GM19397 (cell line): ENCODE data around the gene KIAA1328.
"Not testable (repeated sequence)": the region's sequence is repeated elsewhere in the genome, so short reads cannot be mapped to it uniquely, and the experiment has no call there.

Experiments used
- ATAC-seq: cut with Tn5 transposase; IDR thresholded peaks from one replicate; pipeline ENCODE4 v1.9.1; 2021; ENCODE audit warnings: mild to moderate bottlenecking, moderate library complexity; ENCODE audit not compliant: unreplicated experiment

KIAA1328 gene

GRCh38 chr18:37124516-37124915 lies 295.6 kb downstream of the KIAA1328 start:
- ATAC-seq, result no peak

DNA sequence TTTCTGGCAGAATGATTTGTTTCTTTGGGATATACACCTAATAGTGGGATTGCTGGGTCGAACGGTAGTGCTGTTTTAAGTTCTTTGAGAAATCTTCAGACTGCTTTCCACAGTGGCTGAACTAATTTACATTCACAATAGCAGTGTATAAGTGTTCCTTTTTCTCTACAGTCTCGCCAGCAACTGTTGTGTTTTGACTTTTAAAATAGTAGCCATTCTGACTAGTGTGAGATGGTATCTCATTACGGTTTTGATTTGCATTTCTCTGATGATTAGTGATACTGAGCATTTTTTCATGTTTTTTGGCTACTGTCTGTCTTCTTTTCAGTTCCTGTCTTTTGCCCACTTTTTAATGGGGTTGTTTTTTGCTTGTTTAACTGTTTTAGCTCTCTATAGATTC lies 306.2 kb downstream of the KIAA1328 start:
- no peak for ATAC-seq

DNA sequence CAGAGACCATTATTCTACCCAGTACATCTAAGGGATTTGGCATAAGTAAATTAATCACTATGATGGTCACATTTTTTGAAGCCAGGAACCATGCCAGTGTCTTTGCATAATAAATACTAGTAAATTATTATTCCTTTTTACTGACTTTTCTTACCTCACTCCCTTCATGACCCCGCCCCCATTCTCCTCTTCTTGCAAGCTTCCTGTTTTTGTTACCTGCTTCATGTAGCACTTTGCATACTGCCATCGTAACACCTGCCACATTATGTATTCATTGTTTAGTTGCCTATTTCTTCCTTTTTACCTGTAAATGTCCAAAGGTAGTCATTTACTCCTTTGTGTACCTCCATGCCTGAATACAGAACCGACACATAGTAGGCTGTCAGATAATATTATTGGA lies 309.5 kb downstream of the KIAA1328 start:
- ATAC-seq, result no peak

DNA sequence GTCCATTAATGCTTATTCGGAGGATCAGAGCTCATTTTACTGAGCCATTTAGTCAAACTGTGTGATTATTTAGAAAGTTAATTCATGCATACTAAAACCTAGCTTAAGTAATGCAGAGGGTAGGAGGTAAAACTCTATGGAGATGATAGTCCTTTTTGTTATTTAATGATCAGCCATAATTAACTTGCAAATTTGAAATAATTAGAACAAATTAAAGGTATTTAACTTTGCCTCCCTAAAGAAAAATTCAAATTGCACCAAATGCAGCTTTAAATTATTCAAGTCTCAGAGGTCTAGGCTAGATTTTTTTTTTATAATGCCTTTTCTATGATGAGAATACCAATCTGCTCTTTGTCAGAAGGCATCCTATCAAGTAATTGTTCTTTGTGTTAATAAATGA lies 310.9 kb downstream of the KIAA1328 start:
- no peak for ATAC-seq

GRCh38 chr18:37144921-37145320 lies 316.0 kb downstream of the KIAA1328 start:
- ATAC-seq, result no peak

DNA sequence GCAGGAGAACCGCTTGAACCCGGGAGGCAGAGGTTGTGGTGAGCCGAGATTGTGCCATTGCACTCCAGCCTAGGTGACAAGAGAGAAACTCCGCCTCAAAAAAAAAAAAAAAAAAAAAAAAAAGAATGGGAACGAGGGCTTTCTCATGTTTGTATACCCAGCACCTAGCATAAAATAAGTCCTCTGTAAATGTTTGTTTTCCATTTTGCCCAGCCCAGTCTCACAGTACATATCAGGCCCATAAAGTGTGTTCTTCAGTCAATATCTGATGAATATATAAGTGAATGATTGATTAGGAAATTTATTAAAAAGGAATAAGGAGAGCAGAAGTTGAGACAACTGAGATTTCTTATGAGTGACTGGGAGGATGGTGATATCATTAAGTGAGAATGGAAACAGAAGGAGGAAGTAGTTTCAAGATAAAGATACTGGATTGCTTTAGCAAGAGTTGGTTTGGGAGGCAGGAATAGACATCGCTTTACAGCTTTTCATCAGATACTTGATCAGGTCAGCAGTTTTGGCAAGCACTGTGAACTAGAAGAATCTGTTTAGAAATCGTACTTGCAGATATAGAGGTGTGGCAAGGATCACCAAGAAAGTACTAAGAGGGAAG lies 327.5 kb downstream of the KIAA1328 start:
- no peak for ATAC-seq

DNA sequence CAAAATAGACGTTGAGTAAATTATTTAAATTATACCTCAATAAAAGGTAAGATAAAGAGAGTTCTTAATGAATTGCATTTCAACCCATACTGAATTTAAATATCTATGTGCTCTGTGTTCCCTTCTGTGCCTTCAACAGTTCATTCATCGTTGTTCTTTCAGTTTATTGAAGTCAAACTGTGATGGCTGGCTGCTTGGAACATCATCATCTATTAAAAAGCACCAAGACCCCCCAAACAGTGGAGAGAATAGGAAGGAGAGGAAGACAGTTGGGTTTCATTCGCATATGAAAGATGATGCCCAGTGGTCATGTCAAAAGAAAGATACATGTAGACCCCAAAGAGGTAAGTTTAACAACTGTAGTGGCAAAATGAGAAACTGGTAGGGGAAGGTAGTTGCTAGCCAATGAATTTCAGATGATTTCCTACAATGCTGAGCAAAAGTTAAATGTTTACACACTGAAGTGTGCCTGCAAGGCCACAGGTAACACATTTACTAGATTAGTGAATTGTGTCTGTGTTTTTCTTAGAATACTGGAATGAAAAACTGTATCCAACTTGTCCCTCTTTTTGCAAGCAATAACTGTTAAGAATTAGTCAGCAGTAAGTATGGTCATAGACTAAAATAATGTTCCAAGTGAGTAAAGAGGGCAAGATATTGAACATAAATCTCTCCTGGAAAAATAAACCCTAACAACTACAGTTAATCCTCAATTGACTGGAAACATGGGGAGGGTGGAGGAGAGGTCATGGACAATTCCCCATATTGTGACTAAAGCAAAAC lies 331.3 kb downstream of the KIAA1328 start:
- ATAC-seq, result no peak

GRCh38 chr18:37161491-37161890 lies 332.6 kb downstream of the KIAA1328 start:
- ATAC-seq, result no peak

DNA sequence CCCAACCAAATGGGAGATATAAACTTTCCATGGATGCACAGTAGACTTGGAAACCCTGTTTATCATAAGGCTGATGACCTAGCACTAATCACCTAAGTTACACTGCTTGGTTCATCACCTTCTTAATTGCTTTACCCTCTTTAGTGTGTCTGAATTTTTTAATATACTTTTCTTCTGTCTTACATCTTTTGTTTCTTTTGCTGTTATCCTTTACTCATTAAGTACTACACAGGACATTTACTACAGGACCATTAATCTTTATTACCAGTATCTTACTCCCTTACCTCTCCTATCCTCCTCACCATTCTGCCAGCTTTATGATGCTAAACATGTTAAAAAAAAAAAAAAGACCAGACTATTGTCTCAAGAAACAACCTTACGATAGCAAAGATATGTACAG lies 333.6 kb downstream of the KIAA1328 start:
- ATAC-seq, result no peak

GRCh38 chr18:37163119-37163518 lies 334.2 kb downstream of the KIAA1328 start:
- ATAC-seq, result no peak

- no peak for ATAC-seq
Observed at GRCh38 chr18:37166491-37166890, 337.6 kb downstream of the KIAA1328 start.

- ATAC-seq, result not testable (repeated sequence)
Observed at GRCh38 chr18:37166966-37167365, 338.0 kb downstream of the KIAA1328 start.

DNA sequence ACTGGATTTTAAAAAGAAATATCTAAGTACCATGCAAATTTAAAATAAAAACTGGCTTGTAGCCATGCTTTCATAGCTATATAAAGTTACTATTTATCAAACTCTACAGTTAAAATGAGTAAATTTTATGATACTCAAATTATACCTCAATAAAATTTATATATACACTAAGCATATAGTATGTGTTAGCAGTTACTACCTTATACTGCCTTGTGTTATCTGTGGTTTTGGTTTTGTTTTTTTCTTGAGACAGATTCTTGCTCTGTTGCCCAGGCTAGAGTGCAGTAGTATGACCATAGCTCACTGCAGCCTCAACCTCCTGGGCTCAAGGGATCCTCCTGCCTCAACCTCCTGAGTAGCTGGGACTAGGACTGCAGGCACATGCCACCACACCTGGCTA lies 342.1 kb downstream of the KIAA1328 start:
- no peak for ATAC-seq

DNA sequence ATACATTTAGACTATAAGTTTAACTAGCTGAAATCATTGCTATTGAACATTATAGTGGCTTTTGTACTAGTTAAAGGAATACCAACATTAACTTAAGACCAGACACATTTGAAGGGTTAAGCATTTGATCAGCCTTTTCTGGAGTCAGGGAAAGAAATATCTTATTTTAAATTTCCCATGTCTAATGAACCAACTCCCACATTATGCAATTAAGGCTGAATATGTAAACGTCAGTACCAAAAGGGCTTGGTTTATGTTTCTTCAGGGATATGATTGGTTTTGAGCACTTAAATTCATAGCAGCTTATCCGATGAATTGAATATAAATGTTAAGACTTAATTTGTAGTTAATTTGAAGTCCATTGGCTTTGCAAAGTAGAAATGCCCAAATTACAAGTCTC lies 344.5 kb downstream of the KIAA1328 start:
- ATAC-seq, result no peak

DNA sequence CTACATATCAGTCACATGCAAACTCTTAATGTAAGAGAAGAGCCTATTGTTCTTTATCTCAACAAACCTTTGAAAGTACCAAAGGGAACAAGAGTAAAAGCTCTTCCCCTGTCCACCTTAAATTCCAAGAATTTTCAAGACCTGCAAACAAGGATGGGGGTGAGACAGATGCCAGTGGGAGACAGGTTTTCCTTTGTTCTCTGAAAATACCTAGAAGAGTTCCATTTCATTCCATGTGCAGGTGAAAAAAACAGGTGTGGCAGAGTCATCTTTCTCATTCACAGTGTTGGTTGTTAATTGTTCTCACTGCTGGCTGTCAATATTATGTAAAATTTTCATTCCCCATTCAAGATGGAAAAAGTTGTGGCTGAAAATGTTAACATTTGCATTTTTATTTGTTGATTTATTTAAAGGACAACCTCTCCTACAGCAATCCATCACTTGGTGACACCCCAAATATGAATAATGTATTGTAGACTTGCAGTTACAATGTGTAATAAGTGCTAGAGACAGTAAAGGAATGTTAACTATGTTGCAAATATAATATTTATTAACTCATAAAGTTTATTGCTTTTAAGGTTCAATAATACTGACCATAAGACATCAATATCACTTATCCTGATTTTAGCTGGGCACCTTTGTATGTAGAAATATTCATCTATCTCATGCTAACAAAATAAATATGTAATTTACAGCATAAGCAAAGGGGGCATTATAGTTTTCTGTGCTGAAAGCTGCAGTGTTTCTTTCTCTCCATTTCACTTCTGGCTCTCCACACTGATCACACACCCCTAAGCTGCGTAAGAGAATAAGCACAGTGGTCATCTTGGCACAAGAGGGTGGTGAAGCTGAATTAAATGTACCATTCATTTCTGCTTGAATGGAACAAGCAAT lies 347.0 kb downstream of the KIAA1328 start:
- no peak for ATAC-seq

- no peak for ATAC-seq
Observed at GRCh38 chr18:37176621-37176934, 347.7 kb downstream of the KIAA1328 start.

DNA sequence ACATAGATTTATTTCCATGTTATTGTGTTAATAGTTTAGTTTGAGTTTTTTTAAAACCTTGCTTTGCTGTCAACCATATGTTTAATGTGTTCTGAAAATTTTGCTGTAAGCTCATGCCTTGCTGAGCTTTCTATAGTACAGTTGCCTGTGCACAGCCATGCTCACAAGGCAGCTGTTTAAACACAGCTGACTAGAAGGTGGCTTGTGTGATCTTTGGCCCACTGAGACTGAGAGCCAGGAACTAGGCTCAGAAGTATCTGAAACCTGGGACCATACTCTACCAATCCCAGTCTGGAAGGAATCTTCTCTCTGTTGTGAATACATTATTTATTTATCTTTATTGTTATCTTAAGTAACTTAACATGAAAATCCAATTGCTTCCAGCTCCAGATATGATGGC lies 350.5 kb downstream of the KIAA1328 start:
- no peak for ATAC-seq

GRCh38 chr18:37180086-37180485 lies 351.2 kb downstream of the KIAA1328 start:
- no peak for ATAC-seq

DNA sequence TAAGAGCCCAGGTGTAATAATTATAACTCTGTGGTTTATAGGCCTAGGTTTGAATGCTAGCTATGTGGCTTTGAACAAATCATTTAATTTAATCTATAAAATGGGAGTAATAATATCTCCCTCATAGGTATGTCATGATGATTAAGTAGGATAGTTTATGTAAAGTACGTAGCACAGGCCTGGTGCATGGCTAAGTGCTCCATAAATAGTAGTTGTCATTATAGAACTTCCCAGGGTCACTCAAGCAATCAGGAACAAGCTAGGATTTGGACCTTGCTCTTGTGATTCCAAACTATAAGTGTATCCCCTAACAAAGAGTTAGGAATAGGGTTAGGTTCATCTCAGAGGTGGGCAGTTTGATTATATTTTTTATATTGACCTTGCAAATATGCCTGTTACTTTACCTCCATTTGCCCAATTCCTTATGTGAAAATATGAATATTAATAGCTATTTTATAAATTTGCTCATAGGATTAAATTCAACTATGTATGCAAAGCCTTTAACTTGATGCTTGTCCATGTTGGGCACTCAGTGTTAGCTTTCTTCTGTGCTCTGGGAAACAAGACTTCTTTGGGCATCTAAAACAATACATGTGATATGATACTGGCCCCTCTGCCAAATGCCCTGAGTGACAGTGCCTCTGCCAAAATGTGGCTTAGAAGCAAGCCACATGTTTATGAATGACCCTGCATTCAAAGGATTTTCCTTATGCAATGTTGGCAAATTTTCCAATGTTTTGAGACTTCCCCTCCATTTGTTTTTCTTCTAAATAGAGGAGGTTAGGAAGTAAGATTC lies 353.6 kb downstream of the KIAA1328 start:
- ATAC-seq, result no peak

DNA sequence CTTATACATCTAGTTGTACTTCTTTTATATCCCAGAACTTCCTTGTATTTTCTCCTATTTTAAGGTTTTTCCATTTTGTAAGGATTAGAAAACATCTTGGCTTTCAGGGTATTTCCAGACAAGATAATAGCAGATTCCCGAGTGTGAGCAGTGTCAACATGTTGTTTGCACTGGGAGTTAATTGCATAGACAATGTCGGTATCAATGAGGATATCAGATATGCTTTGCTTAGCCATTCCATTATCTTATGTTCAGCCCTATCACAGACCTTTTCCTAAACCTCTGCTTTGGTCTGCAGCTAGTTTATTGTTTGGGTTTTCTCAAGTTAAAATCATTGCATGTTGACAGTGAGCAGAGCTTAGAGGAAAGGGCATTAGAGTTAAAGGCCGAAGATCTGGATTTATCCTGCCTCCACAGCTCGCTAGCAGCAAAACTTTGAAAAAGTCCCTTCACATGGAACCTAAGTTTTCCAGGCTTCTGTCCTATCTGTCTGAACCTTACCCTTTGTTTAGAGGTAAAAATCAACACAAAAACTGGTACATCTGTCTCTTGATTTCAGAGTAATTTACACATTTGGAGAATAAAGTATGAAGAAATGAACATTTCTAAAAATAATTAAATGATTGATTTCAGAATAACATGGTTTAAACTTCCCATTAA lies 355.4 kb downstream of the KIAA1328 start:
- no peak for ATAC-seq
